NCI-H345 treated with DMSO at 0.1 percent for 48 hours (cell line): ENCODE data around the gene ATOSB.

ENCODE experiments used
- DNase-seq: peaks from one replicate; lab custom pipeline; 2025; ENCODE audit not compliant: unreplicated experiment; lab: John Stamatoyannopoulos, UW

ATOSB gene

GRCh38 chr9:35089434-35089833 is 26.2 kb downstream of the ATOSB start:
- no peak for DNase-seq

DNA sequence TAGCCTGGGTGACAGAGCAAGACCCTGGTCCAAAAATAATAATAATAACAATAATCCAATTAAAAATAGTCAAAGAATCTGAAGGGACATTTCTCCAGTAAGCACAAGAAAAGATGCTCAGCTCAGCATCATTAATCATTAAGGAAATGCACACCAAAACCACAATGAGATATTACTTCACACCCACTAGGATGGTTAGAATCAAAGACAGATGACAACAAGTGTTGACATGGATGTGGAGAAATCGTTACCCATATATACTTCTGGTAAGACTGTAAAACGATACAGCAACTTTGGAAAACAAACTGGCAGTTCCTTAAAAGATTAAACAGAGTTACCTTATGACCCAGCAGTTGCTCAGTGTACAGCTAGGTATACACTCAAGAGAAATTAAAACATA is 30.6 kb downstream of the ATOSB start:
- DNase-seq = no peak

GRCh38 chr9:35079426-35080341 is 36.0 kb downstream of the ATOSB start, which contains the start of gene FANCG:
FANCG (minus strand) TSS chr9:35079942; CDS start chr9:35079524, 418 bp downstream.
- peak; percentile 92 for DNase-seq

GRCh38 chr9:35079041-35079425 is 36.6 kb downstream of the ATOSB start:
- no peak for DNase-seq

- DNase-seq = no peak
Measured at GRCh38 chr9:35078066-35078465, 37.6 kb downstream of the ATOSB start.

- DNase-seq = no peak
Measured at GRCh38 chr9:35076848-35077247, 38.8 kb downstream of the ATOSB start.

DNA sequence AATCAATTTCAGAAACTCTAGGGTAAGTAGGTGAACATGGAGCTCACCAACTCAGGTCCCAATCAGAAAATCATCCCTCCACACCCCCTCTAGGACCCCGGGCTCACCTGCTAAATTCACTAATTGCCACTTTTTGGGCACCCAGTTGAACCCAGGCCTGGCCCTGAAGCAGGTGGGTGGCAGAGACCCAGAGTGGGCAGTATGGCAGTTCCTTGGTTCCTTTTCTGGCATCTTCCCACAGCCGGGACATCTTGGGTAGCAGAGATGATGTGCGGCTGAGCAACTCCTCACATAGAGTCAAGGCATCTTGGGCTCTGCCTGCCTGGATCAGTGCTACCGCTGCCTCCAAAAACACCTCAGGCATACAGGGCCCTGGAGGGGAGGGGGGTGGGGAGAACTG is 40.3 kb downstream of the ATOSB start:
- DNase-seq = no peak

DNA sequence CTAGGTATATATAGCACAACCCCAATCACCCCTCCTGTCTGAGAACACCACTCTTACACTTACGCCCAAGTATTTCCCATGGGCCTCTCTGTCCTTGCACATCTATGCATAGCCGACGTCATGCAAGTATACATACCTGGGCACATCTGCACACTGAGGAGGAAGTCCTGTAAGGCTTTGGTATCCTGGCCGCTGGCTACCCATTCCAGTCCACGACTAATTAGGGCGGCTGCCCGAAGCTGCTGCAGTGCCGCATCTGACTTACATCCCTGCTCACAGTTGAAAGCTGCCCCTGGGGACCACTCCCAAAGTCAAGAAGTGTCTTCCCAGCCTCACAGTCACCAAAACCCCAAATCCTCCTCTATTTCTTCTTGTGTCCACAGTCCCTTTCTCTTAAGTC is 40.9 kb downstream of the ATOSB start:
- no peak for DNase-seq

DNA sequence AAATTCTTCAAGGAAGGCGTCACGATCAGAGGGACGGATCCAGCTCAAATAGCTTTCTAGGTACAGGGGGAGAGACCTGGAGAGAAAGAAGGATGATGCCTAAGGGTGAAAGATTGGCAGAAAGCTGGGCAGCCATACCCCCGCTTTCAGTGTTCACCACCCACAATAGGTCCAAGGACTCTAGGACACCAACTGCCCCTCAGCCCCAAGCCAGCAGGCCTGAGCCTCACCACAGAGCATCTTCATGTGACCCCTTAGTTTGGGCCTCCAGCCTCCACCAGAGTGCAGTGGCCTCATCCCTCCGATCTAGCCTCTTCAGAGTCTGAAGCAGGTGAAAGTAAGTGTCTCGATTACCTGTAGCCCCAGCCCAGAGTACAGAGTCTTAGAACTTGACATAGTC is 41.5 kb downstream of the ATOSB start:
- no peak for DNase-seq

DNA sequence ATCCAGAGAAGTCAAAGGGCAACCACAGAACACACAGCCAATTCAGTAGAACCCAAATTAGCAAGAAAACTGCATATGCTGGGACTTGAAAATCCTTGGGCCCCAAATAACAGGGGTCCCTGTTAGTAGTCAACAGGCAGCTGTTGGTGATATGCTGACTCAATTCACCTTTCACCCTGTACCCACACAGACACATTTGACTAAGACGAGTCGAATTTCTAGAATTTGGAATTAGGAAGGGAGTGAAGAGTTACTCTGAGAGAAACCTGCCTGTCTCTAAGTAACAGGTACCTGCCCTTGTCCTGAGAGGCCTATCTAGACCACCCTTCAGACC is 42.4 kb downstream of the ATOSB start:
- no peak for DNase-seq

- peak; percentile 99 for DNase-seq
Measured at GRCh38 chr9:35072461-35073278, 43.0 kb downstream of the ATOSB start, which contains the start of gene VCP. VCP (minus strand) TSS chr9:35072625; CDS start chr9:35072353, 272 bp downstream.

- DNase-seq = peak; percentile 56
Measured at GRCh38 chr9:35071814-35072460, 43.7 kb downstream of the ATOSB start.

DNA sequence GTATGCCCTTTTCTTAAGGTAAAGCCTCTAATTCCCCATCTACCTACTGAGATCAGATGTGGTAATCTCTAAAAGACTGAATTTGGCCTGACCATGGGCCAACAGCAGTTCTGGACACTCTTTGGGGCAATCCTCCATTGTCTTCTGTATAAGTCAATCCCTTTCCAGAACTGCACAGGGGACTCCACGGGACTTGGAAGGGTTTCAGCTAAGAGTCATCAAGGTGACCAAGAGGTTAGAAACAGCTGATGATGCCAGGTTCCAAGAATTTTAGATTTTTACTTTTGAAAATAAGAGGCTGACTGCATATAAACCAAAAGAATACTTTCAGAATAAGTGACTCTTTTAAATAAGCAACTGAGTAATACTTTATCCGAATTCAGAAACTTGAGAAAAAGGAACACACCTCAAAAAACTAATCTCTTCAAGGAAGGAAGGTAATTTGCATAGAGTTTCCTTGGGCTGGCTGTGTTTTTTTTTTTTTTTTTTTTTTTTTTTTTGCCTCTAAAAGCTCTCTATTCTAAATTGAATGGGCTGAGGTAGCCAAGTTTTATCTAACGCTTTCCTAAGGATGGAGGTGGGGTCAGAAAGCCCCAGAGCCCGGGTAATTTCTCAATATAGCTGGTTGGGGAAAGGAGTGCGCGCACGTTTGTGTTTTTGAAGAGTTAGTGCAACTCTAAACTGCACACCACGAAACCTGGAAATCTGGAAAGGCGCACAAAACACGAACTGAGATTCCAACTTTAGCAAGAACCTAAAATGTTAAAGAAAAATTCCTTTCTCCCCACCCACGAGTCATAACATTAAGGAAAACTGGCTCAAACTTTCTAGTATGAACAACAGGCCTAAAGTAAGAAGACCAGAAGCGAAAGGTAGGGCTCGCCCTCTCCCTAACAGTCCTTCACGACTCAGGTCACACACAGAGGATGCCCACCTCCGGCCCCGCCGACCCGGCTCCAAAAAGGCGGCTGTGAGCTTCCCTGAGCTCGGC is 44.5 kb downstream of the ATOSB start:
- DNase-seq = no peak

DNA sequence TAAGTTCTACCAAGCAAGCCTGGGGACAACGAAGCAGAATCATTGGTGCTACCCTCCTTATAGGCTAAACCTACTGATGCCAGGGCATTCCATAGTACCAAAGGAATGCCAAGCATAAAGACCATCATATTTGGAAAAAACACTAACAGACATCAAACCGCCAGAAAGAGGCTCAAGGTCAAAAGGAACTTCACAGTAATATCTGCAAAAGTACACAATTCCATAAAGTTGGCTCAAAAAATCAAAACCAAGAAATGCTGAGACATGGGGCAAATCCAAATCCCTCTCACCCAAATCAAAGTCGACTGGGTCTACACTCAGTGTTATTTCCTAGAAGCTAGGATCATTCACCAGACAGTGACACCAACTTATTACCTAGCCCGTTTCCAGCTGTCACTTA is 46.6 kb downstream of the ATOSB start:
- no peak for DNase-seq

DNA sequence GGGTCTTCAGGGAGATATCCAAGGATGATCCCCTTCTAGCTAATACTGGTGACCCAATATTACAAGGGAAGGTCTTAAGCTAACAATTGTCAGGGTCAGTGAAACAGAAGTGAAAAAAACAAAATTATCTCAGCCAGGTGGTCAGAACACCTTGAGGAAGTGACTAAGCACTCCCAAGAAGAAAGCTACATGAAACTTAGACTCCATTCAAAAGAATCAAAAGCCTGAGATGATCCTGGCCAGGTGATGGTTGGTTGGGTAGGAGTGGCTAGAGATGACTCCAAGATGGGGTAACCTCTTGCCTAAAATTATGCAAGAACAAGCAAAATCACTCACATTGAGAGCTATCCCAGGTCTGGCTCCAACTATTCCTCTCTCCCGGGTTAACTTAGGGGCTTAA is 48.6 kb downstream of the ATOSB start:
- DNase-seq = no peak

GRCh38 chr9:35060548-35061207 is 55.0 kb downstream of the ATOSB start:
- no peak for DNase-seq

GRCh38 chr9:35059438-35059837 is 56.2 kb downstream of the ATOSB start:
- DNase-seq = no peak

DNA sequence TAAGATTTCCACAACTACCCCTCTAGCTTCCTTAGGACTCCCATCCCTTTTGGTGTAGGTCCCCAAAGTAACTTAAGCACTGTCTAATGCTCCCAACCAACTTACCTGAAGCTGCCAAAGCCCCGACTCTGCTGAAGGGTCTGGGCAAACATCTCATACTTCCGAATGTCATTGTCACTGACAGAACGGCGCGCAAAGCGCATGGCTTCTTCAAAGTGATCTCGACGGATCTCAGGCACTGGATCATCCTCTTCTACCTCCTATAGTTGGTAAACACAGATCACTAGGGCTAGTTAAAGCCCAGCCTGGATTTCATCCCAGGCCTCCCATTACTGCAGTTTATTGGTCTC is 58.4 kb downstream of the ATOSB start:
- no peak for DNase-seq

GRCh38 chr9:35056571-35057270 is 58.9 kb downstream of the ATOSB start:
- no peak for DNase-seq
